ENCODE data around the gene PRDM2. TPM values are rescaled to one million over a fixed set of nuclear protein-coding genes. Genes with fewer than 3 reads are reported as not detected.

PRDM2 gene
- total and polyA plus RNA-seq, 4 donors: 16.1 to 52.0 (median 28.5) TPM

DNA sequence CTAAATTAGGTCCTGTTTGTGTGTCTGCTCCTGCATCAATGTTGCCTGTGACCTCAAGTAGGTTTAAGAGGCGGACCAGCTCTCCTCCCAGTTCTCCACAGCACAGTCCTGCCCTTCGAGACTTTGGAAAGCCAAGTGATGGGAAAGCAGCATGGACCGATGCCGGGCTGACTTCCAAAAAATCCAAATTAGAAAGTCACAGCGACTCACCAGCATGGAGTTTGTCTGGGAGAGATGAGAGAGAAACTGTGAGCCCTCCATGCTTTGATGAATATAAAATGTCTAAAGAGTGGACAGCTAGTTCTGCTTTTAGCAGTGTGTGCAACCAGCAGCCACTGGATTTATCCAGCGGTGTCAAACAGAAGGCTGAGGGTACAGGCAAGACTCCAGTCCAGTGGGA, 79.9 kb downstream of the PRDM2 start:
- Histone ChIP-seq H3K4me1 (ENCODE audit: control insufficient read depth in 5 of 5, insufficient read depth in 5 of 5, low read length in 5 of 5) (peaks cover 0 to 14% (median 2%) of the 10 kb centered on the region in 5 donors), H3K27ac (ENCODE audit: low read depth in 1 of 2, low read length in 1 of 2) (no peak overlapping the region), H3K9ac (ENCODE audit: insufficient read depth in 1 of 2, low read length in 2 of 2) (no peak overlapping the region), H3K27me3 (ENCODE audit: control insufficient read depth in 3 of 3, insufficient read depth in 3 of 3, low read length in 2 of 3) (no peaks in the 10 kb centered on the region), H3K4me3 (no peak overlapping the region), H3K9me3 (ENCODE audit: control insufficient read depth in 4 of 4, insufficient read depth in 3 of 4, low read length in 3 of 4) (no peaks in the 10 kb centered on the region), H3K36me3 (ENCODE audit: control insufficient read depth in 4 of 4, insufficient read depth in 4 of 4, low read length in 4 of 4) (peaks cover 28 to 42% (median 34%) of the 10 kb centered on the region in 4 donors)
- WGBS, 2 donors: 95 to 96% methylated on average over 6 of the region's 6 CpGs
- DNase-seq: no peak
- ATAC-seq (ENCODE audit: insufficient read depth, low FRiP score): no peak
- TF ChIP-seq, protein P1, sequence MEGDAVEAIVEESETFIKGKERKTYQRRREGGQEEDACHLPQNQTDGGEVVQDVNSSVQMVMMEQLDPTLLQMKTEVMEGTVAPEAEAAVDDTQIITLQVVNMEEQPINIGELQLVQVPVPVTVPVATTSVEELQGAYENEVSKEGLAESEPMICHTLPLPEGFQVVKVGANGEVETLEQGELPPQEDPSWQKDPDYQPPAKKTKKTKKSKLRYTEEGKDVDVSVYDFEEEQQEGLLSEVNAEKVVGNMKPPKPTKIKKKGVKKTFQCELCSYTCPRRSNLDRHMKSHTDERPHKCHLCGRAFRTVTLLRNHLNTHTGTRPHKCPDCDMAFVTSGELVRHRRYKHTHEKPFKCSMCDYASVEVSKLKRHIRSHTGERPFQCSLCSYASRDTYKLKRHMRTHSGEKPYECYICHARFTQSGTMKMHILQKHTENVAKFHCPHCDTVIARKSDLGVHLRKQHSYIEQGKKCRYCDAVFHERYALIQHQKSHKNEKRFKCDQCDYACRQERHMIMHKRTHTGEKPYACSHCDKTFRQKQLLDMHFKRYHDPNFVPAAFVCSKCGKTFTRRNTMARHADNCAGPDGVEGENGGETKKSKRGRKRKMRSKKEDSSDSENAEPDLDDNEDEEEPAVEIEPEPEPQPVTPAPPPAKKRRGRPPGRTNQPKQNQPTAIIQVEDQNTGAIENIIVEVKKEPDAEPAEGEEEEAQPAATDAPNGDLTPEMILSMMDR (IDR thresholded peaks at IDR 0.05; ENCODE audit: control extremely low read depth, extremely low read depth): no peak

DNA sequence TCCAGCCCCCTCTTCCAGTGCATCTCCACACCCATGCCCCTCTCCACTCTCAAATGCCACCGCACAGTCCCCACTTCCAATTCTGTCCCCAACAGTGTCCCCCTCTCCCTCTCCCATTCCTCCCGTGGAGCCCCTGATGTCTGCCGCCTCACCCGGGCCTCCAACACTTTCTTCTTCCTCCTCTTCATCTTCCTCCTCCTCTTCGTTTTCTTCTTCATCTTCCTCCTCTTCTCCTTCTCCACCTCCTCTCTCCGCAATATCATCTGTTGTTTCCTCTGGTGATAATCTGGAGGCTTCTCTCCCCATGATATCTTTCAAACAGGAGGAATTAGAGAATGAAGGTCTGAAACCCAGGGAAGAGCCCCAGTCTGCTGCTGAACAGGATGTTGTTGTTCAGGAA, 80.8 kb downstream of the PRDM2 start:
- Histone ChIP-seq H3K9me3 (ENCODE audit: control insufficient read depth in 4 of 4, insufficient read depth in 3 of 4, low read length in 3 of 4) (no peaks in the 10 kb centered on the region), H3K4me1 (ENCODE audit: control insufficient read depth in 5 of 5, insufficient read depth in 5 of 5, low read length in 5 of 5) (peaks cover 0 to 18% (median 5%) of the 10 kb centered on the region in 5 donors), H3K27ac (ENCODE audit: low read depth in 1 of 2, low read length in 1 of 2) (no peak overlapping the region), H3K27me3 (ENCODE audit: control insufficient read depth in 3 of 3, insufficient read depth in 3 of 3, low read length in 2 of 3) (no peaks in the 10 kb centered on the region), H3K36me3 (ENCODE audit: control insufficient read depth in 4 of 4, insufficient read depth in 4 of 4, low read length in 4 of 4) (peaks cover 26 to 34% (median 31%) of the 10 kb centered on the region in 4 donors), H3K9ac (ENCODE audit: insufficient read depth in 1 of 2, low read length in 2 of 2) (no peak overlapping the region), H3K4me3 (no peak overlapping the region)
- whole genome bisulfite sequencing, 2 donors: 94 to 96% methylated on average over 6 of the region's 6 CpGs
- no peak for ATAC-seq (ENCODE audit: insufficient read depth, low FRiP score)
- no peak for DNase-seq
- TF ChIP-seq, protein P1 (IDR thresholded peaks at IDR 0.05; ENCODE audit: control extremely low read depth, extremely low read depth): no peak

DNA sequence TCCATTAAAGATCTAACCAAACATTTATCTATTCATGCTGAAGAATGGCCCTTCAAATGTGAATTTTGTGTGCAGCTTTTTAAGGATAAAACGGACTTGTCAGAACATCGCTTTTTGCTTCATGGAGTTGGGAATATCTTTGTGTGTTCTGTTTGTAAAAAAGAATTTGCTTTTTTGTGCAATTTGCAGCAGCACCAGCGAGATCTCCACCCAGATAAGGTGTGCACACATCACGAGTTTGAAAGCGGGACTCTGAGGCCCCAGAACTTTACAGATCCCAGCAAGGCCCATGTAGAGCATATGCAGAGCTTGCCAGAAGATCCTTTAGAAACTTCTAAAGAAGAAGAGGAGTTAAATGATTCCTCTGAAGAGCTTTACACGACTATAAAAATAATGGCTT, 81.2 kb downstream of the PRDM2 start:
- no peak for DNase-seq
- Histone ChIP-seq H3K4me1 (ENCODE audit: control insufficient read depth in 5 of 5, insufficient read depth in 5 of 5, low read length in 5 of 5) (peaks cover 0 to 18% (median 5%) of the 10 kb centered on the region in 5 donors), H3K36me3 (ENCODE audit: control insufficient read depth in 4 of 4, insufficient read depth in 4 of 4, low read length in 4 of 4) (peaks cover 24 to 30% (median 29%) of the 10 kb centered on the region in 4 donors), H3K27ac (ENCODE audit: low read depth in 1 of 2, low read length in 1 of 2) (no peak overlapping the region), H3K4me3 (no peak overlapping the region), H3K9me3 (ENCODE audit: control insufficient read depth in 4 of 4, insufficient read depth in 3 of 4, low read length in 3 of 4) (no peaks in the 10 kb centered on the region), H3K9ac (ENCODE audit: insufficient read depth in 1 of 2, low read length in 2 of 2) (no peak overlapping the region), H3K27me3 (ENCODE audit: control insufficient read depth in 3 of 3, insufficient read depth in 3 of 3, low read length in 2 of 3) (no peaks in the 10 kb centered on the region)
- TF ChIP-seq, protein P1 (IDR thresholded peaks at IDR 0.05; ENCODE audit: control extremely low read depth, extremely low read depth): no peak
- WGBS, 2 donors: 92 to 93% methylated on average over 6 of the region's 6 CpGs
- ATAC-seq (ENCODE audit: insufficient read depth, low FRiP score): no peak
